CD4-positive, alpha-beta memory T cell (primary cell): ENCODE results near the gene PSMD13. TPM values are rescaled to one million over a fixed set of nuclear protein-coding genes. Genes with fewer than 3 reads are reported as not detected.

Source experiments
- CTCF ChIA-PET: fragments of 350-600 bp; sonication (Branson Sonifier 250); formaldehyde crosslinking; loops from one replicate; lab custom pipeline; 2021; ENCODE audit warnings: inconsistent platforms; ENCODE audit not compliant: partially characterized antibody; lab: Charles Lee
- POLR2A ChIA-PET: fragments of 350-600 bp; sonication (Branson Sonifier 250); formaldehyde crosslinking; loops from one replicate; lab custom pipeline; 2021; ENCODE audit not compliant: partially characterized antibody; lab: Charles Lee
- DNase-seq, 5 donors: peaks; one replicate each; pipeline versions ENCODE4 v3.0.0 to v3.0.0-alpha.2; 2020 to 2022; ENCODE audit warnings: mixed read lengths in 1 of 5
- H3K27ac ChIP-seq: one replicate; pipeline ENCODE4 v1.7.0; 2013; ENCODE audit warnings: low read depth, low read length
- H3K27me3 ChIP-seq: 2 replicates; pipeline ENCODE4 v1.7.0; 2013; ENCODE audit warnings: mild to moderate bottlenecking, low read length, moderate library complexity; ENCODE audit not compliant: insufficient read depth
- H3K36me3 ChIP-seq: 2 replicates; pipeline ENCODE4 v1.7.0; 2013; ENCODE audit warnings: mild to moderate bottlenecking, low read length, moderate library complexity; ENCODE audit not compliant: insufficient read depth
- H3K4me1 ChIP-seq: 2 replicates; pipeline ENCODE4 v1.7.0; 2013; ENCODE audit warnings: mild to moderate bottlenecking, low read length, moderate library complexity; ENCODE audit not compliant: insufficient read depth
- H3K4me3 ChIP-seq, 2 donors: one replicate each; pipeline ENCODE4 v1.7.0; 2013; ENCODE audit warnings: low read length in 2 of 2, mild to moderate bottlenecking in 1 of 2
- H3K9me3 ChIP-seq, 2 donors: one replicate each; pipeline ENCODE4 v1.7.0; 2013; ENCODE audit warnings: low read length in 2 of 2, control low read depth in 1 of 2; ENCODE audit not compliant: control insufficient read depth in 1 of 2
- H3K27ac Mint-ChIP-seq, 7 donors: one replicate each; pipeline ENCODE4 v1.8.0; 2020 to 2021; ENCODE audit warnings: mixed read lengths in 7 of 7, mild to moderate bottlenecking in 6 of 7, inconsistent platforms in 3 of 7, moderate library complexity in 3 of 7
- H3K27me3 Mint-ChIP-seq, 2 donors: one replicate each; pipeline ENCODE4 v1.8.0; 2020 to 2021; ENCODE audit warnings: mixed read lengths in 2 of 2
- H3K36me3 Mint-ChIP-seq, 2 donors: one replicate each; pipeline ENCODE4 v1.8.0; 2020 to 2021; ENCODE audit warnings: mixed read lengths in 2 of 2, inconsistent platforms in 1 of 2, mild to moderate bottlenecking in 1 of 2
- H3K4me1 Mint-ChIP-seq, 4 donors: one replicate each; pipeline ENCODE4 v1.8.0; 2020 to 2021; ENCODE audit warnings: mixed read lengths in 4 of 4, mild to moderate bottlenecking in 1 of 4
- H3K4me3 Mint-ChIP-seq, 8 donors: one replicate each; pipeline ENCODE4 v1.8.0; 2020 to 2021; ENCODE audit warnings: mixed read lengths in 8 of 8, mild to moderate bottlenecking in 7 of 8, moderate library complexity in 6 of 8, inconsistent platforms in 3 of 8
- H3K9me3 Mint-ChIP-seq, 8 donors: one replicate each; pipeline ENCODE4 v1.8.0; 2020 to 2021; ENCODE audit warnings: mixed read lengths in 8 of 8, mild to moderate bottlenecking in 5 of 8, inconsistent platforms in 3 of 8, moderate library complexity in 1 of 8
- intact Hi-C: fragments of 100-400 bp; cut with micrococcal nuclease; formaldehyde crosslinking; loops from one replicate; pipeline ENCODE4 v1.15.1; 2023
- polyA plus RNA-seq, 2 donors: library from polyadenylated mRNA; unstranded; fragments of 300-500 nt; fragmentation: Illumina TruSeq; gene quantifications; one replicate each; pipeline ENCODE4 v1.2.3, GENCODE V29; 2021
- total RNA-seq, 2 experiments: library from RNA; stranded (reverse); gene quantifications; one replicate each; pipeline ENCODE4 v1.2.3, GENCODE V29; 2021

Gene PSMD13
- total and polyA plus RNA-seq, 4 experiments from 2014 or later, result 99.9 to 247 (median 143) TPM

- Mint-ChIP-seq H3K4me1 (peaks cover 30 to 63% (median 47%) of the 10 kb centered on the region in 4 donors), H3K27me3 (no peaks in the 10 kb centered on the region), H3K36me3 (peaks cover 26 to 30% of the 10 kb centered on the region in 2 donors), H3K4me3 (peak overlapping the region; percentile 77 to 89 (median 82)), H3K27ac (peak overlapping the region in 3 of 7 donors; percentile 80 to 91 (median 86)), H3K9me3 (peaks cover 0 to 9% (median 2%) of the 10 kb centered on the region in 8 donors)
- intact Hi-C loops, result loop anchor here (1.0 kb wide), 1 partner anchor 10 kb away; no protein-coding TSS in a partner anchor
- H3K9me3 ChIP-seq, result no peaks in the 10 kb centered on the region
- peak overlapping the region in 1 of 2 donors; percentile 59 for H3K4me3 ChIP-seq
- no peak overlapping the region for H3K27ac ChIP-seq
- H3K36me3 ChIP-seq, result no peaks in the 10 kb centered on the region
- CTCF ChIA-PET, result interaction anchor here (0.9 to 8.4 kb wide), 8 partner anchors 12 to 75 kb away, joined by 3 to 81 read pairs (median 6); no protein-coding TSS in a partner anchor
- H3K4me1 ChIP-seq, result peaks cover 60% of the 10 kb centered on the region
- peak in 1 of 5 donors; percentile 22 for DNase-seq
- no peaks in the 10 kb centered on the region for H3K27me3 ChIP-seq
- POLR2A ChIA-PET, result interaction anchor here (0.7 to 14.3 kb wide), 18 partner anchors 9 to 227 kb away, joined by 3 to 549 read pairs (median 12); partner anchors contain the start of genes BET1L, IFITM1, PGGHG and PSMD13
These were observed 42.5 kb downstream of the PSMD13 start for GRCh38 chr11:279040-279965.

- peak overlapping the region in 4 of 7 donors; percentile 70 to 92 (median 90) for H3K27ac Mint-ChIP-seq
- H3K27ac ChIP-seq, result no peak overlapping the region
- intact Hi-C loops, result loop anchor here (1.0 to 2.0 kb wide), 4 partner anchors 11 to 73 kb away; partner anchors contain the start of genes BET1L and RIC8A
These were observed 43.4 kb downstream of the PSMD13 start for GRCh38 chr11:279966-280705.

GRCh38 chr11:280706-281485 is 44.1 kb downstream of the PSMD13 start:
- ChIA-PET CTCF (interaction anchor here (0.8 to 8.4 kb wide), 6 partner anchors 9 to 74 kb away, joined by 3 to 81 read pairs (median 10); no protein-coding TSS in a partner anchor), POLR2A (interaction anchor here (0.9 to 14.3 kb wide), 18 partner anchors 10 to 169 kb away, joined by 3 to 549 read pairs (median 17); partner anchors contain the start of genes BET1L, IFITM1, IFITM5 and PGGHG)
- Mint-ChIP-seq H3K9me3 (peaks cover 0 to 9% (median 2%) of the 10 kb centered on the region in 8 donors), H3K27me3 (no peaks in the 10 kb centered on the region), H3K36me3 (peaks cover 25 to 30% of the 10 kb centered on the region in 2 donors), H3K27ac (peak overlapping the region; percentile 52 to 94 (median 87)), H3K4me1 (peaks cover 30 to 68% (median 50%) of the 10 kb centered on the region in 4 donors), H3K4me3 (peak overlapping the region; percentile 88 to 93 (median 90))
- Histone ChIP-seq H3K4me1 (peaks cover 65% of the 10 kb centered on the region), H3K27me3 (no peaks in the 10 kb centered on the region), H3K27ac (no peak overlapping the region), H3K36me3 (no peaks in the 10 kb centered on the region), H3K4me3 (peak overlapping the region; percentile 24 to 59), H3K9me3 (no peaks in the 10 kb centered on the region)
- DNase-seq, result peak in 4 of 5 donors; percentile 48 to 60 (median 54)
- intact Hi-C loops, result loop anchor here (1.0 to 2.0 kb wide), 3 partner anchors 30 to 74 kb away; partner anchors contain the start of genes BET1L and RIC8A

More at GRCh38 chr11:279966-280705, 43.4 kb downstream of the PSMD13 start:
- Histone ChIP-seq H3K9me3 (no peaks in the 10 kb centered on the region), H3K4me3 (peak overlapping the region in 1 of 2 donors; percentile 59), H3K27me3 (no peaks in the 10 kb centered on the region), H3K4me1 (peaks cover 60% of the 10 kb centered on the region), H3K36me3 (no peaks in the 10 kb centered on the region)
- H3K4me1 Mint-ChIP-seq, result peaks cover 30 to 61% (median 46%) of the 10 kb centered on the region in 4 donors
- peaks cover 0 to 9% (median 2%) of the 10 kb centered on the region in 8 donors for H3K9me3 Mint-ChIP-seq
- peak overlapping the region; percentile 86 to 92 (median 88) for H3K4me3 Mint-ChIP-seq
- H3K27me3 Mint-ChIP-seq, result no peaks in the 10 kb centered on the region
- ChIA-PET POLR2A (interaction anchor here (1.1 to 14.3 kb wide), 19 partner anchors 10 to 226 kb away, joined by 3 to 549 read pairs (median 12); partner anchors contain the start of genes BET1L, IFITM1, IFITM5 and PGGHG), CTCF (interaction anchor here (1.0 to 8.4 kb wide), 7 partner anchors 13 to 75 kb away, joined by 3 to 81 read pairs (median 7); no protein-coding TSS in a partner anchor)
- peaks cover 26 to 30% of the 10 kb centered on the region in 2 donors for H3K36me3 Mint-ChIP-seq
- DNase-seq, result peak in 4 of 5 donors; percentile 55 to 61 (median 57)

GRCh38 chr11:281486-282161 is 44.8 kb downstream of the PSMD13 start:
- Mint-ChIP-seq H3K27ac (peak overlapping the region in 6 of 7 donors; percentile 60 to 90 (median 77)), H3K4me1 (peaks cover 30 to 67% (median 53%) of the 10 kb centered on the region in 4 donors), H3K27me3 (no peaks in the 10 kb centered on the region), H3K4me3 (peak overlapping the region; percentile 88 to 93 (median 90)), H3K9me3 (peaks cover 0 to 4% (median under 1%) of the 10 kb centered on the region in 8 donors), H3K36me3 (peaks cover 22 to 29% of the 10 kb centered on the region in 2 donors)
- H3K4me3 ChIP-seq, result peak overlapping the region; percentile 24 to 59
- no peaks in the 10 kb centered on the region for H3K9me3 ChIP-seq
- no peaks in the 10 kb centered on the region for H3K27me3 ChIP-seq
- H3K36me3 ChIP-seq, result no peaks in the 10 kb centered on the region
- no peak for DNase-seq
- POLR2A ChIA-PET, result interaction anchor here (0.9 to 14.3 kb wide), 18 partner anchors 10 to 125 kb away, joined by 3 to 549 read pairs (median 16); partner anchors contain the start of genes BET1L, IFITM1, IFITM5 and PGGHG
- H3K4me1 ChIP-seq, result peaks cover 73% of the 10 kb centered on the region
- CTCF ChIA-PET, result interaction anchor here (0.8 to 8.4 kb wide), 5 partner anchors 10 to 73 kb away, joined by 3 to 81 read pairs (median 14); no protein-coding TSS in a partner anchor
- peak overlapping the region; percentile 11 for H3K27ac ChIP-seq
- intact Hi-C loops, result loop anchor here (2.0 kb wide), 2 partner anchors 31 kb away; no protein-coding TSS in a partner anchor

- Histone ChIP-seq H3K27ac (peak overlapping the region; percentile 11), H3K27me3 (no peaks in the 10 kb centered on the region), H3K4me1 (peaks cover 78% of the 10 kb centered on the region), H3K9me3 (no peaks in the 10 kb centered on the region), H3K36me3 (no peaks in the 10 kb centered on the region), H3K4me3 (peak overlapping the region in 1 of 2 donors; percentile 59)
- DNase-seq, result no peak
- peaks cover 0 to 4% (median 0%) of the 10 kb centered on the region in 8 donors for H3K9me3 Mint-ChIP-seq
- peaks cover 33 to 72% (median 53%) of the 10 kb centered on the region in 4 donors for H3K4me1 Mint-ChIP-seq
- ChIA-PET POLR2A (interaction anchor here (0.9 to 14.3 kb wide), 14 partner anchors 9 to 124 kb away, joined by 3 to 549 read pairs (median 22); partner anchors contain the start of genes IFITM1, IFITM5, PGGHG and PSMD13), CTCF (interaction anchor here (1.1 to 8.4 kb wide), 4 partner anchors 15 to 168 kb away, joined by 7 to 81 read pairs (median 24); partner anchors contain the start of gene PTDSS2)
- intact Hi-C loops, result no loop called here
- H3K4me3 Mint-ChIP-seq, result peak overlapping the region; percentile 88 to 93 (median 90)
- peak overlapping the region in 6 of 7 donors; percentile 62 to 87 (median 84) for H3K27ac Mint-ChIP-seq
- peaks cover 19 to 30% of the 10 kb centered on the region in 2 donors for H3K36me3 Mint-ChIP-seq
- H3K27me3 Mint-ChIP-seq, result no peaks in the 10 kb centered on the region
These were observed 45.4 kb downstream of the PSMD13 start for GRCh38 chr11:282171-282570.
